Measurements from ENCODE around the gene SHTN1.

SHTN1 gene

GRCh38 chr10:116919164-116919563 lies 85.8 kb downstream of the SHTN1 start:
- peaks cover 9% of the 10 kb centered on the region; the same call in 1 of the 2 replicates for H3K4me1 ChIP-seq (ENCODE audit: control insufficient read depth, insufficient read depth, low read length)
- H3K27ac ChIP-seq (ENCODE audit: low read depth, low read length), result no peak overlapping the region
- no peaks in the 10 kb centered on the region for H3K9me3 ChIP-seq (ENCODE audit: control insufficient read depth, insufficient read depth, low read length)
- H3K36me3 ChIP-seq (ENCODE audit: control insufficient read depth, insufficient read depth, low read length), result peaks cover 18% of the 10 kb centered on the region
- H3K27me3 ChIP-seq (ENCODE audit: control insufficient read depth, insufficient read depth, low read length), result no peaks in the 10 kb centered on the region
- no peak overlapping the region for H3K4me3 ChIP-seq (ENCODE audit: low read depth, low read length)
- H3K9ac ChIP-seq (ENCODE audit: low read depth, low read length), result no peak overlapping the region

GRCh38 chr10:116918583-116918982 lies 86.4 kb downstream of the SHTN1 start:
- peaks cover 9% of the 10 kb centered on the region; the same call in 1 of the 2 replicates for H3K4me1 ChIP-seq (ENCODE audit: control insufficient read depth, insufficient read depth, low read length)
- no peaks in the 10 kb centered on the region for H3K9me3 ChIP-seq (ENCODE audit: control insufficient read depth, insufficient read depth, low read length)
- no peak overlapping the region for H3K4me3 ChIP-seq (ENCODE audit: low read depth, low read length)
- H3K36me3 ChIP-seq (ENCODE audit: control insufficient read depth, insufficient read depth, low read length), result peaks cover 18% of the 10 kb centered on the region
- H3K27ac ChIP-seq (ENCODE audit: low read depth, low read length), result no peak overlapping the region
- no peak overlapping the region for H3K9ac ChIP-seq (ENCODE audit: low read depth, low read length)
- no peaks in the 10 kb centered on the region for H3K27me3 ChIP-seq (ENCODE audit: control insufficient read depth, insufficient read depth, low read length)

- no peaks in the 10 kb centered on the region for H3K27me3 ChIP-seq (ENCODE audit: control insufficient read depth, insufficient read depth, low read length)
- no peaks in the 10 kb centered on the region for H3K9me3 ChIP-seq (ENCODE audit: control insufficient read depth, insufficient read depth, low read length)
- no peak overlapping the region for H3K27ac ChIP-seq (ENCODE audit: low read depth, low read length)
- H3K9ac ChIP-seq (ENCODE audit: low read depth, low read length), result no peak overlapping the region
- no peak overlapping the region for H3K4me3 ChIP-seq (ENCODE audit: low read depth, low read length)
- peaks cover 9% of the 10 kb centered on the region; the same call in 1 of the 2 replicates for H3K4me1 ChIP-seq (ENCODE audit: control insufficient read depth, insufficient read depth, low read length)
- peaks cover 18% of the 10 kb centered on the region for H3K36me3 ChIP-seq (ENCODE audit: control insufficient read depth, insufficient read depth, low read length)
Observed at GRCh38 chr10:116917481-116917880, 87.5 kb downstream of the SHTN1 start.

GRCh38 chr10:116915340-116915739 lies 89.6 kb downstream of the SHTN1 start:
- H3K36me3 ChIP-seq (ENCODE audit: control insufficient read depth, insufficient read depth, low read length), result peaks cover 17% of the 10 kb centered on the region
- no peaks in the 10 kb centered on the region for H3K9me3 ChIP-seq (ENCODE audit: control insufficient read depth, insufficient read depth, low read length)
- no peak overlapping the region for H3K9ac ChIP-seq (ENCODE audit: low read depth, low read length)
- H3K4me3 ChIP-seq (ENCODE audit: low read depth, low read length), result no peak overlapping the region
- no peaks in the 10 kb centered on the region for H3K27me3 ChIP-seq (ENCODE audit: control insufficient read depth, insufficient read depth, low read length)
- peaks cover 9% of the 10 kb centered on the region; the same call in 1 of the 2 replicates for H3K4me1 ChIP-seq (ENCODE audit: control insufficient read depth, insufficient read depth, low read length)
- no peak overlapping the region for H3K27ac ChIP-seq (ENCODE audit: low read depth, low read length)

- Histone ChIP-seq H3K9me3 (ENCODE audit: control insufficient read depth, insufficient read depth, low read length) (no peaks in the 10 kb centered on the region), H3K9ac (ENCODE audit: low read depth, low read length) (no peak overlapping the region), H3K4me3 (ENCODE audit: low read depth, low read length) (no peak overlapping the region), H3K4me1 (ENCODE audit: control insufficient read depth, insufficient read depth, low read length) (peaks cover 9% of the 10 kb centered on the region; the same call in 1 of the 2 replicates), H3K27me3 (ENCODE audit: control insufficient read depth, insufficient read depth, low read length) (no peaks in the 10 kb centered on the region), H3K27ac (ENCODE audit: low read depth, low read length) (no peak overlapping the region), H3K36me3 (ENCODE audit: control insufficient read depth, insufficient read depth, low read length) (peaks cover 17% of the 10 kb centered on the region)
Observed at GRCh38 chr10:116913695-116914094, 91.3 kb downstream of the SHTN1 start.

- Histone ChIP-seq H3K36me3 (ENCODE audit: control insufficient read depth, insufficient read depth, low read length) (peaks cover 21% of the 10 kb centered on the region), H3K27me3 (ENCODE audit: control insufficient read depth, insufficient read depth, low read length) (no peaks in the 10 kb centered on the region)
Observed at GRCh38 chr10:116912162-116912561, 92.8 kb downstream of the SHTN1 start.

GRCh38 chr10:116910910-116911309 lies 94.1 kb downstream of the SHTN1 start:
- no peak overlapping the region for H3K4me3 ChIP-seq (ENCODE audit: low read depth, low read length)
- H3K9me3 ChIP-seq (ENCODE audit: control insufficient read depth, insufficient read depth, low read length), result no peaks in the 10 kb centered on the region
- H3K27ac ChIP-seq (ENCODE audit: low read depth, low read length), result no peak overlapping the region
- H3K4me1 ChIP-seq (ENCODE audit: control insufficient read depth, insufficient read depth, low read length), result no peaks in the 10 kb centered on the region
- H3K36me3 ChIP-seq (ENCODE audit: control insufficient read depth, insufficient read depth, low read length), result peaks cover 18% of the 10 kb centered on the region
- no peaks in the 10 kb centered on the region for H3K27me3 ChIP-seq (ENCODE audit: control insufficient read depth, insufficient read depth, low read length)
- H3K9ac ChIP-seq (ENCODE audit: low read depth, low read length), result no peak overlapping the region

More at GRCh38 chr10:116912162-116912561, 92.8 kb downstream of the SHTN1 start:
- Histone ChIP-seq H3K9ac (ENCODE audit: low read depth, low read length) (no peak overlapping the region), H3K9me3 (ENCODE audit: control insufficient read depth, insufficient read depth, low read length) (no peaks in the 10 kb centered on the region), H3K4me3 (ENCODE audit: low read depth, low read length) (no peak overlapping the region), H3K4me1 (ENCODE audit: control insufficient read depth, insufficient read depth, low read length) (no peaks in the 10 kb centered on the region), H3K27ac (ENCODE audit: low read depth, low read length) (no peak overlapping the region)

GRCh38 chr10:116909307-116909706 lies 95.7 kb downstream of the SHTN1 start:
- Histone ChIP-seq H3K4me3 (ENCODE audit: low read depth, low read length) (no peak overlapping the region), H3K9ac (ENCODE audit: low read depth, low read length) (no peak overlapping the region), H3K27ac (ENCODE audit: low read depth, low read length) (no peak overlapping the region), H3K9me3 (ENCODE audit: control insufficient read depth, insufficient read depth, low read length) (no peaks in the 10 kb centered on the region), H3K27me3 (ENCODE audit: control insufficient read depth, insufficient read depth, low read length) (no peaks in the 10 kb centered on the region), H3K4me1 (ENCODE audit: control insufficient read depth, insufficient read depth, low read length) (no peaks in the 10 kb centered on the region), H3K36me3 (ENCODE audit: control insufficient read depth, insufficient read depth, low read length) (peaks cover 15% of the 10 kb centered on the region)

GRCh38 chr10:116907245-116907987 lies 97.6 kb downstream of the SHTN1 start:
- Histone ChIP-seq H3K27ac (ENCODE audit: low read depth, low read length) (no peak overlapping the region), H3K36me3 (ENCODE audit: control insufficient read depth, insufficient read depth, low read length) (peaks cover 17% of the 10 kb centered on the region)

GRCh38 chr10:116905845-116906210 lies 99.2 kb downstream of the SHTN1 start:
- Histone ChIP-seq H3K27me3 (ENCODE audit: control insufficient read depth, insufficient read depth, low read length) (no peaks in the 10 kb centered on the region), H3K36me3 (ENCODE audit: control insufficient read depth, insufficient read depth, low read length) (peaks cover 17% of the 10 kb centered on the region), H3K9ac (ENCODE audit: low read depth, low read length) (no peak overlapping the region), H3K27ac (ENCODE audit: low read depth, low read length) (no peak overlapping the region), H3K9me3 (ENCODE audit: control insufficient read depth, insufficient read depth, low read length) (no peaks in the 10 kb centered on the region), H3K4me1 (ENCODE audit: control insufficient read depth, insufficient read depth, low read length) (no peaks in the 10 kb centered on the region), H3K4me3 (ENCODE audit: low read depth, low read length) (no peak overlapping the region)

More at GRCh38 chr10:116907245-116907987, 97.6 kb downstream of the SHTN1 start:
- Histone ChIP-seq H3K4me3 (ENCODE audit: low read depth, low read length) (no peak overlapping the region), H3K4me1 (ENCODE audit: control insufficient read depth, insufficient read depth, low read length) (no peaks in the 10 kb centered on the region), H3K27me3 (ENCODE audit: control insufficient read depth, insufficient read depth, low read length) (no peaks in the 10 kb centered on the region), H3K9me3 (ENCODE audit: control insufficient read depth, insufficient read depth, low read length) (no peaks in the 10 kb centered on the region), H3K9ac (ENCODE audit: low read depth, low read length) (no peak overlapping the region)

- Histone ChIP-seq H3K4me3 (ENCODE audit: low read depth, low read length) (no peak overlapping the region), H3K9me3 (ENCODE audit: control insufficient read depth, insufficient read depth, low read length) (no peaks in the 10 kb centered on the region), H3K36me3 (ENCODE audit: control insufficient read depth, insufficient read depth, low read length) (peaks cover 6% of the 10 kb centered on the region; the same call in 1 of the 2 replicates)
Observed at GRCh38 chr10:116899626-116900025, 105.4 kb downstream of the SHTN1 start.

More at GRCh38 chr10:116899626-116900025, 105.4 kb downstream of the SHTN1 start:
- Histone ChIP-seq H3K9ac (ENCODE audit: low read depth, low read length) (no peak overlapping the region), H3K27me3 (ENCODE audit: control insufficient read depth, insufficient read depth, low read length) (no peaks in the 10 kb centered on the region), H3K27ac (ENCODE audit: low read depth, low read length) (no peak overlapping the region), H3K4me1 (ENCODE audit: control insufficient read depth, insufficient read depth, low read length) (peaks cover 4% of the 10 kb centered on the region)
